A549 (cell line): ENCODE data around the gene TMPRSS12.

Source experiments
- CHD2 ChIP-seq: fragments of 150-350 bp; IDR thresholded peaks from 2 replicates; pipeline ENCODE4 v1.6.1; 2014; ENCODE audit warnings: low read length; ENCODE audit not compliant: partially characterized antibody
- CTCF ChIP-seq: fragments of >200 bp; sonication (Bioruptor Twin); formaldehyde crosslinking; IDR thresholded peaks from 3 replicates; pipeline ENCODE4 v1.5.1; 2016
- KDM1A ChIP-seq: fragments of 200-600 bp; sonication (generic); IDR thresholded peaks from 2 replicates; pipeline ENCODE4 v1.6.1; 2016; ENCODE audit warnings: low read depth, mild to moderate bottlenecking
- RAD21 ChIP-seq, 2 experiments: fragments of >200 bp in 1 of 2; sonication (Bioruptor Twin) in 1 of 2; formaldehyde crosslinking in 1 of 2; IDR thresholded peaks in 1 of 2; conservative IDR thresholded peaks in 1 of 2; 2 replicates in 1 of 2; 3 replicates in 1 of 2; pipeline ENCODE4 v1.6.1; 2012 to 2018; ENCODE audit warnings: inconsistent platforms in 1 of 2
- SREBF2 ChIP-seq: fragments of 450-650 bp; IDR thresholded peaks from 2 replicates; pipeline ENCODE4 v1.6.1; 2014; ENCODE audit warnings: mild to moderate bottlenecking, moderate library complexity

GRCh38 chr12:50925920-50926319 lies 83.2 kb downstream of the TMPRSS12 start:
- TF ChIP-seq CTCF = no peak
- no peak for TF ChIP-seq SREBF2
- no peak for TF ChIP-seq CHD2
- no peak for TF ChIP-seq RAD21 (conservative IDR thresholded peaks at IDR 0.05 in 1 of 2, IDR thresholded peaks at IDR 0.05 in 1 of 2)
- no peak for TF ChIP-seq KDM1A
